ENCODE data around the gene PXN.

- no peak for TF ChIP-seq TSHZ2 (CRISPR knock-in tag; IDR thresholded peaks at IDR 0.05)
- TF ChIP-seq PATZ1 (CRISPR knock-in tag; IDR thresholded peaks at IDR 0.05; ENCODE audit: borderline replicate concordance): no peak
- TF ChIP-seq, protein P1, sequence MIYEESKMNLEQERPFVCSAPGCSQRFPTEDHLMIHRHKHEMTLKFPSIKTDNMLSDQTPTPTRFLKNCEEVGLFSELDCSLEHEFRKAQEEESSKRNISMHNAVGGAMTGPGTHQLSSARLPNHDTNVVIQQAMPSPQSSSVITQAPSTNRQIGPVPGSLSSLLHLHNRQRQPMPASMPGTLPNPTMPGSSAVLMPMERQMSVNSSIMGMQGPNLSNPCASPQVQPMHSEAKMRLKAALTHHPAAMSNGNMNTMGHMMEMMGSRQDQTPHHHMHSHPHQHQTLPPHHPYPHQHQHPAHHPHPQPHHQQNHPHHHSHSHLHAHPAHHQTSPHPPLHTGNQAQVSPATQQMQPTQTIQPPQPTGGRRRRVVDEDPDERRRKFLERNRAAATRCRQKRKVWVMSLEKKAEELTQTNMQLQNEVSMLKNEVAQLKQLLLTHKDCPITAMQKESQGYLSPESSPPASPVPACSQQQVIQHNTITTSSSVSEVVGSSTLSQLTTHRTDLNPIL (CRISPR knock-in tag; IDR thresholded peaks at IDR 0.05; ENCODE audit: low read depth): no peak
- TF ChIP-seq ZFP30 (CRISPR knock-in tag; IDR thresholded peaks at IDR 0.05): no peak
- no peak for TF ChIP-seq CSDC2 (CRISPR knock-in tag; IDR thresholded peaks at IDR 0.05)
Observed at GRCh38 chr12:120190985-120191480, 74.5 kb downstream of the PXN start.

Data from SK-N-SH treated with all-trans-retinoic acid at 6 μM for 48 hours (cell line).